GM12878 (cell line): ENCODE results near the gene PRKN. TPM values are rescaled to one million over a fixed set of nuclear protein-coding genes. Genes with fewer than 3 reads are reported as not detected.

Experiments used
- ATAC-seq: fragments of 200-7000 bp; cut with Tn5 transposase; 3 replicates; pipeline ENCODE4 v1.9.1; 2020; ENCODE audit warnings: mild to moderate bottlenecking, moderate library complexity
- BruUV-seq: library from RNA; stranded (reverse); fragments of 400-500 nt; replicated peaks from 2 replicates; lab custom pipeline; 2021; lab: Mats Ljungman, UMichigan
- CTCF ChIA-PET: fragments of 300-600 bp; sonication (Branson Sonifier 250); formaldehyde crosslinking; extraction: SDS; loops from one replicate; lab custom pipeline; 2021; ENCODE audit warnings: inconsistent platforms; lab: Yijun Ruan, JAX
- POLR2A ChIA-PET: fragments of 350-600 bp; formaldehyde crosslinking; extraction: SDS; loops from one replicate; lab custom pipeline; 2021; ENCODE audit warnings: inconsistent platforms; lab: Charles Lee
- RAD21 ChIA-PET: fragments of 300-600 bp; sonication (Branson Sonifier 250); formaldehyde crosslinking; loops from one replicate; lab custom pipeline; 2023; ENCODE audit warnings: antibody characterized with exemption; ENCODE audit not compliant: unreplicated experiment; lab: Charles Lee
- SMC1A ChIA-PET: fragments of 300-600 bp; sonication (Branson Sonifier 250); formaldehyde crosslinking; loops from one replicate; lab custom pipeline; 2023; ENCODE audit not compliant: unreplicated experiment, uncharacterized antibody; lab: Charles Lee
- DNase-seq: peaks from one replicate; pipeline ENCODE4 v3.0.0-alpha.2; 2011; ENCODE audit warnings: low read depth, low spot score
- FAIRE-seq: peaks from 3 replicates; lab custom pipeline; 2011; peaks lifted over from hg19 to GRCh38; lab: Jason Lieb, UNC
- H2AFZ ChIP-seq: 2 replicates; pipeline ENCODE4 v1.6.0; 2011; ENCODE audit warnings: low read depth, low read length, control low read depth; ENCODE audit not compliant: control insufficient read depth
- H3K27ac ChIP-seq: 2 replicates; pipeline ENCODE4 v1.5.1; 2011; ENCODE audit warnings: control low read depth; ENCODE audit not compliant: control insufficient read depth, insufficient read depth
- H3K27me3 ChIP-seq, 2 experiments: replicated peaks in 1 of 2; 2 replicates each; pipeline versions ENCODE4 v1.6.0 to v1.6.1; 2011; ENCODE audit warnings: low read length in 1 of 2; ENCODE audit not compliant: control insufficient read depth in 2 of 2, insufficient read depth in 2 of 2
- H3K36me3 ChIP-seq, 2 experiments: 2 replicates each; pipeline ENCODE4 v1.5.1; 2011; ENCODE audit warnings: low read length in 1 of 2; ENCODE audit not compliant: control insufficient read depth in 2 of 2, insufficient read depth in 2 of 2
- H3K4me1 ChIP-seq: 2 replicates; pipeline ENCODE4 v1.6.1; 2011; ENCODE audit warnings: mild to moderate bottlenecking, low read length, moderate library complexity, mixed read lengths; ENCODE audit not compliant: control insufficient read depth, insufficient read depth
- H3K4me2 ChIP-seq: 2 replicates; pipeline ENCODE4 v1.6.0; 2011; ENCODE audit warnings: control low read depth; ENCODE audit not compliant: control insufficient read depth, insufficient read depth
- H3K4me3 ChIP-seq: fragments of 200-600 bp; sonication (generic); 2 replicates; pipeline ENCODE4 v1.5.1; 2016
- H3K79me2 ChIP-seq: 2 replicates; pipeline ENCODE4 v1.6.0; 2011; ENCODE audit warnings: low read length; ENCODE audit not compliant: control insufficient read depth, insufficient read depth
- H3K9ac ChIP-seq: 2 replicates; pipeline ENCODE4 v1.8.0; 2011; ENCODE audit warnings: low read length, control low read depth, mixed read lengths; ENCODE audit not compliant: control insufficient read depth, insufficient read depth
- H3K9me3 ChIP-seq: replicated peaks from 3 replicates; pipeline ENCODE4 v1.5.1; 2011; ENCODE audit warnings: mild to moderate bottlenecking, low read length; ENCODE audit not compliant: control insufficient read depth, insufficient read depth
- H4K20me1 ChIP-seq: 2 replicates; pipeline ENCODE4 v1.6.0; 2011; ENCODE audit not compliant: control insufficient read depth, insufficient read depth
- BMI1 ChIP-seq: fragments of 450-650 bp; IDR thresholded peaks from 2 replicates; pipeline ENCODE4 v1.6.1; 2016; ENCODE audit warnings: mild to moderate bottlenecking, moderate library complexity, borderline replicate concordance
- FOS ChIP-seq: IDR thresholded peaks from 3 replicates; pipeline ENCODE4 v1.6.1; 2011; ENCODE audit warnings: borderline replicate concordance; ENCODE audit not compliant: insufficient read length; ENCODE audit errors: extremely low read depth
- KDM1A ChIP-seq: fragments of 200-600 bp; sonication (generic); IDR thresholded peaks from 2 replicates; pipeline ENCODE4 v1.6.1; 2016; ENCODE audit warnings: borderline replicate concordance
- PRDM15 ChIP-seq: fragments of 450-650 bp; formaldehyde crosslinking; IDR thresholded peaks from 2 replicates; pipeline ENCODE4 v1.4.0; 2020; ENCODE audit warnings: mild to moderate bottlenecking, moderate library complexity
- RELB ChIP-seq: fragments of 450-650 bp; IDR thresholded peaks from 2 replicates; pipeline ENCODE4 v1.6.1; 2017; ENCODE audit warnings: low read depth, mild to moderate bottlenecking, moderate library complexity
- ZNF217 ChIP-seq: fragments of 450-650 bp; IDR thresholded peaks from 2 replicates; pipeline ENCODE4 v1.6.1; 2017; ENCODE audit warnings: antibody characterized with exemption, mild to moderate bottlenecking
- WGBS: methylation state at CpG from one replicate; pipeline ENCODE4 v1.1.6; 2016; ENCODE audit warnings: low lambda C conversion rate; ENCODE audit not compliant: insufficient replicate concordance, insufficient coverage; ENCODE audit errors: missing lambda C conversion rate; 5-methylcytosine and 5-hydroxymethylcytosine counted together
- in situ Hi-C: fragments of 300-500 bp; cut with MboI; formaldehyde crosslinking; loops from 9 replicates; pipeline ENCODE4 v1.14.3; 2018; ENCODE audit warnings: mixed read lengths
- intact Hi-C: fragments of 100-400 bp; cut with micrococcal nuclease; formaldehyde crosslinking; loops from one replicate; pipeline ENCODE4 v1.14.2; 2022; ENCODE audit not compliant: unreplicated experiment
- polyA plus RNA-seq, 11 experiments: library from polyadenylated mRNA; depleted of rRNA in 4 of 11; unstranded in 6 of 11; stranded (reverse) in 5 of 11; fragments of >200 nt; fragmentation: Nextera tagmentation in 4 of 11; fragmentation: Illumina TruSeq in 1 of 11; extraction: Ambion mirVana in 4 of 11; extraction: Trizol in 1 of 11; gene quantifications; 1 replicate in 1 of 11; 2 replicates in 10 of 11; pipeline versions ENCODE4 v1.2.1 to v1.2.3, GENCODE V29; 2011 to 2016; ENCODE audit warnings: inconsistent platforms in 2 of 11, missing spikeins in 2 of 11, low read depth in 1 of 11
- total RNA-seq, 4 experiments: library from RNA; depleted of rRNA in 3 of 4; stranded (reverse); fragments of >200 nt in 3 of 4; fragmentation: Illumina TruSeq in 1 of 4; extraction: Trizol in 1 of 4; gene quantifications; 2 replicates each; pipeline versions ENCODE4 v1.2.1 to v1.2.3, GENCODE V29; 2013 to 2021

Gene PRKN
- total and polyA plus RNA-seq, 10 of the 15 experiments (the other 5 are each of a cell fraction or from before 2014, with no cell fraction given) = 0.06 to 0.09 TPM; not detected in 8

- TF ChIP-seq KDM1A = no peak
- TF ChIP-seq RELB = no peak
- TF ChIP-seq ZNF217 = no peak
- TF ChIP-seq BMI1 = no peak
- TF ChIP-seq FOS = no peak
- TF ChIP-seq PRDM15 (CRISPR knock-in tag) = no peak
- no peaks in the 10 kb centered on the region; the same call in 2 of the 3 replicates for H3K9me3 ChIP-seq
- ATAC-seq (no peak), FAIRE-seq (no peak), DNase-seq (no peak)
- H3K27ac ChIP-seq = no peak overlapping the region
- ChIA-PET CTCF (interaction anchor here (1.1 kb wide), 1 partner anchor 8 kb away, joined by 3 read pairs; no protein-coding TSS in a partner anchor), SMC1A (no interaction called here), RAD21 (no interaction called here), POLR2A (no interaction called here)
- H2AFZ ChIP-seq = no peak overlapping the region
- no peak overlapping the region for H3K4me2 ChIP-seq
- H4K20me1 ChIP-seq = no peaks in the 10 kb centered on the region
- no peaks in the 10 kb centered on the region for H3K36me3 ChIP-seq
- H3K4me1 ChIP-seq = no peaks in the 10 kb centered on the region
- H3K79me2 ChIP-seq = no peaks in the 10 kb centered on the region
- no peak overlapping the region for H3K9ac ChIP-seq
- in situ Hi-C loops = no loop called here
- H3K4me3 ChIP-seq = no peak overlapping the region
- intact Hi-C loops = no loop called here
- no peaks in the 10 kb centered on the region; a peak in 1 of 4 replicates for H3K27me3 ChIP-seq
- WGBS = 5% methylated on average over 1 of the region's 1 CpG
- BruUV-seq = no TSS peak
Measured at GRCh38 chr6:161403717-161404116, 1323.8 kb downstream of the PRKN start.
